GM23338 (cell line): ENCODE data around the gene HLA-DMB.

Experiments used
- CREB1 ChIP-seq: fragments of 250-450 bp; sonication (Bioruptor Pico); IDR thresholded peaks from 2 replicates; pipeline ENCODE4 v1.5.0; 2020; ENCODE audit warnings: low read depth, mild to moderate bottlenecking, moderate library complexity
- EZH2 ChIP-seq: fragments of 200-600 bp; sonication (generic); IDR thresholded peaks from one replicate; pipeline ENCODE4 v1.8.0; 2017; ENCODE audit warnings: antibody characterized with exemption, mild to moderate bottlenecking, low read depth; ENCODE audit not compliant: unreplicated experiment
- EZH2phosphoT487 ChIP-seq: fragments of 200-600 bp; sonication (generic); IDR thresholded peaks from one replicate; pipeline ENCODE4 v1.8.1; 2018; ENCODE audit warnings: antibody characterized with exemption; ENCODE audit not compliant: unreplicated experiment
- JUNB ChIP-seq: IDR thresholded peaks from one replicate; pipeline ENCODE4 v1.6.1; 2016; ENCODE audit warnings: antibody characterized with exemption; ENCODE audit not compliant: unreplicated experiment
- NANOG ChIP-seq: IDR thresholded peaks from 2 replicates; pipeline ENCODE4 v1.6.1; 2016; ENCODE audit warnings: antibody characterized with exemption, borderline replicate concordance
- POLR2AphosphoS5 ChIP-seq: IDR thresholded peaks from 2 replicates; pipeline ENCODE4 v1.6.1; 2016; ENCODE audit warnings: antibody characterized with exemption, low read depth
- STAT1 ChIP-seq: IDR thresholded peaks from one replicate; pipeline ENCODE4 v1.6.1; 2016; ENCODE audit warnings: antibody characterized with exemption; ENCODE audit not compliant: unreplicated experiment
- ZNF114 ChIP-seq: fragments of 250-450 bp; sonication (Bioruptor Pico); IDR thresholded peaks from 2 replicates; pipeline ENCODE4 v1.5.0; 2020; ENCODE audit warnings: mild to moderate bottlenecking, moderate library complexity
- ZNF331 ChIP-seq: fragments of 250-450 bp; sonication (Bioruptor Pico); IDR thresholded peaks from 2 replicates; pipeline ENCODE4 v1.5.0; 2020; ENCODE audit warnings: low read depth, mild to moderate bottlenecking, moderate library complexity
- TF ChIP-seq, protein P1 (sequence below), 2 experiments: fragments of 200-600 bp in 1 of 2; sonication (generic) in 1 of 2; conservative IDR thresholded peaks; 2 replicates each; pipeline versions ENCODE4 v1.5.1 to v1.6.1; 2016 to 2017; ENCODE audit warnings: antibody characterized with exemption in 2 of 2, low read depth in 2 of 2, mild to moderate bottlenecking in 2 of 2, moderate library complexity in 1 of 2
- TF ChIP-seq, protein P2 (sequence below): IDR thresholded peaks from one replicate; pipeline ENCODE4 v1.6.1; 2018; ENCODE audit warnings: antibody characterized with exemption; ENCODE audit not compliant: unreplicated experiment
- TF ChIP-seq, protein P3 (sequence below): IDR thresholded peaks from 2 replicates; pipeline ENCODE4 v1.6.1; 2016; ENCODE audit warnings: antibody characterized with exemption
- TF ChIP-seq, protein P4 (sequence below): fragments of 250-450 bp; sonication (Bioruptor Pico); IDR thresholded peaks from 2 replicates; pipeline ENCODE4 v1.5.0; 2020; ENCODE audit warnings: mild to moderate bottlenecking, moderate library complexity

DNA sequence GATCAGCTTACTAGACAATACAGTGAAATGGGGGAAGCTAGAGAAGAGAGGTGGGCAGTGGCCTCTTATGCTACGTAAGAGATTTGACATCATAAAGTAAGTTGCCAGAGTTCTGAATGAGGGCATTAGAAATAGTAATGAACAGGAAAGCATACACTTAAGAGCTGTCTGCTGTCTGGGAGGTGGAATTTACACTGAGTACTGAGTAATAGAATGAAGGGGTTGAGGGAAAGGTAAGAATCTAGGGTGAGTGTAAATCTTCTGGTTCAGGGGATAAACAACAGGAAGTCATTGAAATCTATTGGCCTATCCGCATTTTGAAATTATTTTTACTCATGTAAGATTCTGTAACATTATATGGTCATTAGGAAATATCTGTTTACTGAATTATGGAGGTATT is 35.8 kb downstream of the HLA-DMB start:
- TF ChIP-seq, protein P1, sequence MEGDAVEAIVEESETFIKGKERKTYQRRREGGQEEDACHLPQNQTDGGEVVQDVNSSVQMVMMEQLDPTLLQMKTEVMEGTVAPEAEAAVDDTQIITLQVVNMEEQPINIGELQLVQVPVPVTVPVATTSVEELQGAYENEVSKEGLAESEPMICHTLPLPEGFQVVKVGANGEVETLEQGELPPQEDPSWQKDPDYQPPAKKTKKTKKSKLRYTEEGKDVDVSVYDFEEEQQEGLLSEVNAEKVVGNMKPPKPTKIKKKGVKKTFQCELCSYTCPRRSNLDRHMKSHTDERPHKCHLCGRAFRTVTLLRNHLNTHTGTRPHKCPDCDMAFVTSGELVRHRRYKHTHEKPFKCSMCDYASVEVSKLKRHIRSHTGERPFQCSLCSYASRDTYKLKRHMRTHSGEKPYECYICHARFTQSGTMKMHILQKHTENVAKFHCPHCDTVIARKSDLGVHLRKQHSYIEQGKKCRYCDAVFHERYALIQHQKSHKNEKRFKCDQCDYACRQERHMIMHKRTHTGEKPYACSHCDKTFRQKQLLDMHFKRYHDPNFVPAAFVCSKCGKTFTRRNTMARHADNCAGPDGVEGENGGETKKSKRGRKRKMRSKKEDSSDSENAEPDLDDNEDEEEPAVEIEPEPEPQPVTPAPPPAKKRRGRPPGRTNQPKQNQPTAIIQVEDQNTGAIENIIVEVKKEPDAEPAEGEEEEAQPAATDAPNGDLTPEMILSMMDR (conservative IDR thresholded peaks at IDR 0.05; ENCODE audit: low read depth in 2 of 2) = no peak
- TF ChIP-seq EZH2 = no peak
- TF ChIP-seq POLR2AphosphoS5 = no peak
- TF ChIP-seq EZH2phosphoT487 = no peak
- TF ChIP-seq, protein P2, sequence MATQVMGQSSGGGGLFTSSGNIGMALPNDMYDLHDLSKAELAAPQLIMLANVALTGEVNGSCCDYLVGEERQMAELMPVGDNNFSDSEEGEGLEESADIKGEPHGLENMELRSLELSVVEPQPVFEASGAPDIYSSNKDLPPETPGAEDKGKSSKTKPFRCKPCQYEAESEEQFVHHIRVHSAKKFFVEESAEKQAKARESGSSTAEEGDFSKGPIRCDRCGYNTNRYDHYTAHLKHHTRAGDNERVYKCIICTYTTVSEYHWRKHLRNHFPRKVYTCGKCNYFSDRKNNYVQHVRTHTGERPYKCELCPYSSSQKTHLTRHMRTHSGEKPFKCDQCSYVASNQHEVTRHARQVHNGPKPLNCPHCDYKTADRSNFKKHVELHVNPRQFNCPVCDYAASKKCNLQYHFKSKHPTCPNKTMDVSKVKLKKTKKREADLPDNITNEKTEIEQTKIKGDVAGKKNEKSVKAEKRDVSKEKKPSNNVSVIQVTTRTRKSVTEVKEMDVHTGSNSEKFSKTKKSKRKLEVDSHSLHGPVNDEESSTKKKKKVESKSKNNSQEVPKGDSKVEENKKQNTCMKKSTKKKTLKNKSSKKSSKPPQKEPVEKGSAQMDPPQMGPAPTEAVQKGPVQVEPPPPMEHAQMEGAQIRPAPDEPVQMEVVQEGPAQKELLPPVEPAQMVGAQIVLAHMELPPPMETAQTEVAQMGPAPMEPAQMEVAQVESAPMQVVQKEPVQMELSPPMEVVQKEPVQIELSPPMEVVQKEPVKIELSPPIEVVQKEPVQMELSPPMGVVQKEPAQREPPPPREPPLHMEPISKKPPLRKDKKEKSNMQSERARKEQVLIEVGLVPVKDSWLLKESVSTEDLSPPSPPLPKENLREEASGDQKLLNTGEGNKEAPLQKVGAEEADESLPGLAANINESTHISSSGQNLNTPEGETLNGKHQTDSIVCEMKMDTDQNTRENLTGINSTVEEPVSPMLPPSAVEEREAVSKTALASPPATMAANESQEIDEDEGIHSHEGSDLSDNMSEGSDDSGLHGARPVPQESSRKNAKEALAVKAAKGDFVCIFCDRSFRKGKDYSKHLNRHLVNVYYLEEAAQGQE = no peak
- TF ChIP-seq, protein P3, sequence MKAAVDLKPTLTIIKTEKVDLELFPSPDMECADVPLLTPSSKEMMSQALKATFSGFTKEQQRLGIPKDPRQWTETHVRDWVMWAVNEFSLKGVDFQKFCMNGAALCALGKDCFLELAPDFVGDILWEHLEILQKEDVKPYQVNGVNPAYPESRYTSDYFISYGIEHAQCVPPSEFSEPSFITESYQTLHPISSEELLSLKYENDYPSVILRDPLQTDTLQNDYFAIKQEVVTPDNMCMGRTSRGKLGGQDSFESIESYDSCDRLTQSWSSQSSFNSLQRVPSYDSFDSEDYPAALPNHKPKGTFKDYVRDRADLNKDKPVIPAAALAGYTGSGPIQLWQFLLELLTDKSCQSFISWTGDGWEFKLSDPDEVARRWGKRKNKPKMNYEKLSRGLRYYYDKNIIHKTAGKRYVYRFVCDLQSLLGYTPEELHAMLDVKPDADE = no peak
- no peak for TF ChIP-seq ZNF114 (CRISPR knock-in tag)
- TF ChIP-seq, protein P4, sequence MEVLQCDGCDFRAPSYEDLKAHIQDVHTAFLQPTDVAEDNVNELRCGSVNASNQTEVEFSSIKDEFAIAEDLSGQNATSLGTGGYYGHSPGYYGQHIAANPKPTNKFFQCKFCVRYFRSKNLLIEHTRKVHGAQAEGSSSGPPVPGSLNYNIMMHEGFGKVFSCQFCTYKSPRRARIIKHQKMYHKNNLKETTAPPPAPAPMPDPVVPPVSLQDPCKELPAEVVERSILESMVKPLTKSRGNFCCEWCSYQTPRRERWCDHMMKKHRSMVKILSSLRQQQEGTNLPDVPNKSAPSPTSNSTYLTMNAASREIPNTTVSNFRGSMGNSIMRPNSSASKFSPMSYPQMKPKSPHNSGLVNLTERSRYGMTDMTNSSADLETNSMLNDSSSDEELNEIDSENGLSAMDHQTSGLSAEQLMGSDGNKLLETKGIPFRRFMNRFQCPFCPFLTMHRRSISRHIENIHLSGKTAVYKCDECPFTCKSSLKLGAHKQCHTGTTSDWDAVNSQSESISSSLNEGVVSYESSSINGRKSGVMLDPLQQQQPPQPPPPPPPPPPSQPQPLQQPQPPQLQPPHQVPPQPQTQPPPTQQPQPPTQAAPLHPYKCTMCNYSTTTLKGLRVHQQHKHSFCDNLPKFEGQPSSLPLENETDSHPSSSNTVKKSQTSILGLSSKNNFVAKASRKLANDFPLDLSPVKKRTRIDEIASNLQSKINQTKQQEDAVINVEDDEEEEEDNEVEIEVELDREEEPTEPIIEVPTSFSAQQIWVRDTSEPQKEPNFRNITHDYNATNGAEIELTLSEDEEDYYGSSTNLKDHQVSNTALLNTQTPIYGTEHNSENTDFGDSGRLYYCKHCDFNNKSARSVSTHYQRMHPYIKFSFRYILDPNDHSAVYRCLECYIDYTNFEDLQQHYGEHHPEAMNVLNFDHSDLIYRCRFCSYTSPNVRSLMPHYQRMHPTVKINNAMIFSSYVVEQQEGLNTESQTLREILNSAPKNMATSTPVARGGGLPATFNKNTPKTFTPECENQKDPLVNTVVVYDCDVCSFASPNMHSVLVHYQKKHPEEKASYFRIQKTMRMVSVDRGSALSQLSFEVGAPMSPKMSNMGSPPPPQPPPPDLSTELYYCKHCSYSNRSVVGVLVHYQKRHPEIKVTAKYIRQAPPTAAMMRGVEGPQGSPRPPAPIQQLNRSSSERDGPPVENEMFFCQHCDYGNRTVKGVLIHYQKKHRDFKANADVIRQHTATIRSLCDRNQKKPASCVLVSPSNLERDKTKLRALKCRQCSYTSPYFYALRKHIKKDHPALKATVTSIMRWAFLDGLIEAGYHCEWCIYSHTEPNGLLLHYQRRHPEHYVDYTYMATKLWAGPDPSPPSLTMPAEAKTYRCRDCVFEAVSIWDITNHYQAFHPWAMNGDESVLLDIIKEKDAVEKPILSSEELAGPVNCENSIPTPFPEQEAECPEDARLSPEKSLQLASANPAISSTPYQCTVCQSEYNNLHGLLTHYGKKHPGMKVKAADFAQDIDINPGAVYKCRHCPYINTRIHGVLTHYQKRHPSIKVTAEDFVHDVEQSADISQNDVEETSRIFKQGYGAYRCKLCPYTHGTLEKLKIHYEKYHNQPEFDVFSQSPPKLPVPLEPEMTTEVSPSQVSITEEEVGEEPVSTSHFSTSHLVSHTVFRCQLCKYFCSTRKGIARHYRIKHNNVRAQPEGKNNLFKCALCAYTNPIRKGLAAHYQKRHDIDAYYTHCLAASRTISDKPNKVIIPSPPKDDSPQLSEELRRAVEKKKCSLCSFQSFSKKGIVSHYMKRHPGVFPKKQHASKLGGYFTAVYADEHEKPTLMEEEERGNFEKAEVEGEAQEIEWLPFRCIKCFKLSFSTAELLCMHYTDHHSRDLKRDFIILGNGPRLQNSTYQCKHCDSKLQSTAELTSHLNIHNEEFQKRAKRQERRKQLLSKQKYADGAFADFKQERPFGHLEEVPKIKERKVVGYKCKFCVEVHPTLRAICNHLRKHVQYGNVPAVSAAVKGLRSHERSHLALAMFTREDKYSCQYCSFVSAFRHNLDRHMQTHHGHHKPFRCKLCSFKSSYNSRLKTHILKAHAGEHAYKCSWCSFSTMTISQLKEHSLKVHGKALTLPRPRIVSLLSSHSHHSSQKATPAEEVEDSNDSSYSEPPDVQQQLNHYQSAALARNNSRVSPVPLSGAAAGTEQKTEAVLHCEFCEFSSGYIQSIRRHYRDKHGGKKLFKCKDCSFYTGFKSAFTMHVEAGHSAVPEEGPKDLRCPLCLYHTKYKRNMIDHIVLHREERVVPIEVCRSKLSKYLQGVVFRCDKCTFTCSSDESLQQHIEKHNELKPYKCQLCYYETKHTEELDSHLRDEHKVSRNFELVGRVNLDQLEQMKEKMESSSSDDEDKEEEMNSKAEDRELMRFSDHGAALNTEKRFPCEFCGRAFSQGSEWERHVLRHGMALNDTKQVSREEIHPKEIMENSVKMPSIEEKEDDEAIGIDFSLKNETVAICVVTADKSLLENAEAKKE (CRISPR knock-in tag) = no peak
- TF ChIP-seq ZNF331 (CRISPR knock-in tag) = no peak
- TF ChIP-seq NANOG = no peak
- TF ChIP-seq CREB1 (CRISPR knock-in tag) = no peak
- no peak for TF ChIP-seq STAT1
- no peak for TF ChIP-seq JUNB
